OCI-M2 (cell line): Measurements from ENCODE around the gene ASIC5.

Experiments
- DNase-seq: peaks from one replicate; lab custom pipeline; 2025; ENCODE audit not compliant: unreplicated experiment; lab: John Stamatoyannopoulos, UW

ASIC5 gene

DNA sequence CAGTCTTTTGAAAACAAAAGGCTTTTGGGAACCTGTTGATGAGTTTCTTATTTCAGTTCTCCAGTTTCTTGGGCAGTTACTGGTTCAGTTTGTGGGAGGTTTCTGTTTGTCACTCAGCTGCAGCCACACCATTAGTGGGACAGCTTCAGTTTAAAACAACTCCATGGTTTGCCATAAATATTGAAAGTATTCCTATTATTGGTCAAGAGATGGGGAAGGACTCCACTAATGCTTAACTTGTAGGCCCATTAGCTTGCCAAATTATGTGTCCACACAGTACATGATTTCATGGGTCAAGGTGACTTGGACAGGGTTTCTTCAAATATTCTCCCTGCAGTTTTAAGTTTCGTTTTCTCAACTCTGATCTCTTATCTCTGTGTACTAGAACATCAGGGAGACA, 15.5 kb upstream of the ASIC5 start:
- no peak for DNase-seq

- DNase-seq = no peak
These were observed 13.7 kb upstream of the ASIC5 start for GRCh38 chr4:155879767-155880166.

- no peak for DNase-seq
These were observed 12.5 kb upstream of the ASIC5 start for GRCh38 chr4:155878611-155879010.

DNA sequence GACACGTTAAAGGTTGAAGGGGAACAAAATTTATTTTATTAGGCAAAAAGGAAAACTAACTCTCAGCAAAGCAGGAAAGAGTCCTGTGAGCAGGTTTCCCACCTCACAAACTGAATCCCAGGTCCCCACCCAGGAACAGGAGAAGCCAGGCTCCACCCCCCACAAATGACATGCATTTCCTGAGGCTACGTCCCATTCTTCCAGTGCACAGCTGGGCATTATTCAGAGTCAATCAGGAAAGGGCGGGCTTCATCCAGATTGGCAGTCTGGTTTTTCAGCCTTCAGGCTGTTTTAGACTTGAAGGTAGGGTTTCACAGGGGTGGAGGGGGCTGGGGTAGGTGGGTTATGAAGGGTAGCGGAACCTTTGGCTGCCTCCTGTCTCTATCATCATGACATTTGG, 11.9 kb upstream of the ASIC5 start:
- no peak for DNase-seq

- DNase-seq = no peak
These were observed 9.8 kb upstream of the ASIC5 start for GRCh38 chr4:155875878-155876277.

DNA sequence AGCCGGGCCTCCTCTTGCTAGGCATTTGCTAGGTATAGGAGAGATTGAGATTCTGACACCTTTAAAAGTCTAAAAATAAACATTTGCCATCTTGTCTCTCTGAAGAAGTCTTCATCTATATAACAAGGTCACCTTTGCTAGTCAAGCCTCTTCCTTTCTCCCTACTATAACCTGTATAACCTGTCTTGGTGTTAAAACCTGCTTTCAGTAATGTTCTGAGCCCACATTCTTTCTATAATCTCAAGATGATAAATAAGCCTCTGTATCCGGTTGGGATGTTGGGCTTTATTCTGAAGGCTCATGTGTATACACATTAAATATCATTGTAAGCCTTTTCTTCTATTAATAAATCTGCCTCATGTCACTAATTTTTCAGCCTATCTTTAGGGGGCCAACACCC, 10.2 kb downstream of the ASIC5 start:
- no peak for DNase-seq

DNA sequence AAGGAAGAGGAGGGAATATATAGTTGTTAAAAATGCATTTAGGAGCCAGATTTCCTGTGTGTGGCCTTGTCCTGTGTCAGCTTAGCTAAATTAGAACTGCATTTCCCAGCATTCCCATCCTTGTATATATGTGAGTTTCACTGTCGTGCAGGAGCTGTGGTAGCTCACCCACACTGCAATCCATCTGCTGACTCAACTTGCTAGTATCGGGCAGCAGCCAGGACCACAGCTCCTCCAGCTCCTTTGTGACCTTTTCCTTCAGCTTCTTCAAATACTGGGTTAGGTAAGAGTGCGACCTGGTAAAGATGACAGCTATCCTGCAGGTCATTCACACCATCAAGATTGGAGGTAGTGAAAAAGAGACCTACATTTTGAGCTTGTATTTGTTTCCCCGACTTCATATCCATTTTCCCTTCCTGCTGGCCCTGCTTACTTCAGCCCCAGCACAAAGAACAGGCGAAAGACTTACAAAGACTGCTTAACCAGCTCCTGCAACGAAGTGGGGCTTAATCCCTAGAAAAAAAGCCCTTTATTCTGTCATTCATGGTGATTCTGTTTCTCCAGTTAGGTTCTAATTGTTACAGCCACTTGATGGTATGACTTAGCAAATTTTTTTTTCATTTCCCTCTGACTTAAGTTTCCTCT, 11.4 kb downstream of the ASIC5 start:
- DNase-seq = no peak

- DNase-seq = no peak
These were observed 12.9 kb downstream of the ASIC5 start for GRCh38 chr4:155853189-155853588.

DNA sequence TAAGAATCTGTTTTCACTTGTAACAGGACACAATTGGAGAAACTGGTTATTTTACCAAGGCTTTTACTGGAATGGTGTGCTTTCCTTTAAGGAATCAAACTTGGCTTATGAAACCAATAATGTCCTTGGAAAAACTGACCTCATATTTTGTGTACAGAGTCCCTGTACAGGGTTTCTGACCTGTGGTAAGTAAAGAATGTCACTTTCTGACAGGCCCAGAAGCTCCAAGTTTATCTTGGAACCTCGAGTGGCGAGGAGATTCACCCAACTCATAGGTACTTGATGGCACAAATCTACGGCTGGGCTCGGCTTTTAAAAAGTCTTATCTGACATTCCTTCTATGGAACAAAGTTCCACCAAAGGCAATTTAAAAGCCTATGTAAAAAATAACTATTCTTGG, 17.0 kb downstream of the ASIC5 start:
- DNase-seq = no peak

DNA sequence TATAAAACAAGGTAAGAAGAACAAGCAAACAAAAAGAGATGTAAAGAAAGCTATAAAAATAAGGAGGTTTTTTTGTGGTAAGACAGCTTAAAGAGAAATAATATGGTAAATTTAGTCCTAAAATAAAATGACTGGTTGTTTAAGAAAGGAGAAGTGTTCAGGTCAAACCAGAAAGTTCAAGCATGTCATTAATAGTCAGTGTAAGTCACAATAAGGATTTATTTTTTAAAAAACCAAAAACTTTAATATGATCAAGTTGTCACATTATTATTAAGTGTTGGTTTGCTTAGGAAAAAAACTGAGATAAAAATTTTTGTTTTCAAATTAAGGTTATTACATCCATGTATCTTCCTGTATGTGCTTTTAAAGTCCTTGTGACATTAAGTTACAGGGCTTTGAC, 19.1 kb downstream of the ASIC5 start:
- no peak for DNase-seq

GRCh38 chr4:155842080-155842479, 24.0 kb downstream of the ASIC5 start:
- no peak for DNase-seq

GRCh38 chr4:155837203-155837796, 28.8 kb downstream of the ASIC5 start:
- DNase-seq = no peak

DNA sequence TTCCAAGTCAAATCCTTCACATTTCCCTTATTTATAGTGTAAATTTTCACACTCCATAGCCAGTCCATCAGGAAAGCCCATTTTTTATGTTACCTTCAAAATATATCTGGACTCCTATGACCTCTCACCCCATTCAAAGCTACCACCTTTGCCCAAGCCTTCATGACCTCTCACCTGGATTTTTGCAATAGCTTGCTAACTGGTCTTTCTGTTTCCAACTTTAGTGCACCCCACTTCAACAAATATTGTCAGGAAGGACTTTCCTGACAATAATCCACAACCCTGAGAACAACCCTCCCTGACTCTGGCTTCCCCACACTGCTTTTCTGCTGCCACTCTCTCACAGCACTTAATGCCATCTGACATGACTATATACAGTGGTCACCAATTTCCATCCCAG, 33.4 kb downstream of the ASIC5 start:
- DNase-seq = no peak

- DNase-seq = no peak
These were observed 37.4 kb downstream of the ASIC5 start for GRCh38 chr4:155828628-155829027.

GRCh38 chr4:155822572-155822971, 43.5 kb downstream of the ASIC5 start:
- DNase-seq = no peak

GRCh38 chr4:155820887-155821518, 45.1 kb downstream of the ASIC5 start:
- no peak for DNase-seq

DNA sequence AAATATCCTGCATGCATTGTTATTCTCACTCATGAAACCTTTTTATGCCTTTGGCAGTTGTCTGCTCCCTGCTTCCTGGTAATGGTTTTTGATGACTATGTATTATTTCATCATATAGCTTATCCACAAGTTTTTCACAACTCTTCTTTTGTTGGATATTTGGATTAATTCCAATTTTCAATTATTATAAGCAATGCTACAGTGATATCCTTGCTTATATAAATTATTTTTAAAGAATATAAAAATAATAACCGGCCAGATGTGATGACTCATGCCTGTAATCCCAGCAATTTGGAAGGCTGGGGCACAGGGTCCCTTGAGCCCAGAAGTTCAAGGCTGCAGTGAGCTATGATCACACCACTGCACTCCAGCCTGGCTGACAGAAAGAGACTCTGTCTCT, 47.0 kb downstream of the ASIC5 start:
- DNase-seq = no peak

GRCh38 chr4:155818639-155819038, 47.4 kb downstream of the ASIC5 start:
- DNase-seq = no peak

DNA sequence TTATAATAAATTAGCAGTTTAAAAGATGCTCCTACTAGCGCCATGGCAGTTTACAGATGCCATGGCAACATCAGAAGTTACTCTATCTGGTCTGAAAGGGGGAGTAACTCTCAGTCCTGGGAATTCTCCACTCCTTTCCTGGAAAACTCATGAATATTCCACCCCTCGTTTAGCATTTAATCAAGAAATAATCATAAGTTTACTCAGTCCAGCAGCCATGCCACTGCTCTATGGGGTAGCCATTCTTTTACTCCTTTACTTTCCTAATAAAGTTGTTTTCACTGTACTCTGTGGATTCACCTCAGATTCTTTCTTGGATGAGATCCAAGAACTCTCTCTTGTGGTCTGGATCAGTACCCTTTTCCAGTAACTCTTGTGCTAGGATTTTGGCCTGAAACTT, 55.0 kb downstream of the ASIC5 start:
- no peak for DNase-seq

GRCh38 chr4:155809835-155810234, 56.2 kb downstream of the ASIC5 start:
- no peak for DNase-seq

DNA sequence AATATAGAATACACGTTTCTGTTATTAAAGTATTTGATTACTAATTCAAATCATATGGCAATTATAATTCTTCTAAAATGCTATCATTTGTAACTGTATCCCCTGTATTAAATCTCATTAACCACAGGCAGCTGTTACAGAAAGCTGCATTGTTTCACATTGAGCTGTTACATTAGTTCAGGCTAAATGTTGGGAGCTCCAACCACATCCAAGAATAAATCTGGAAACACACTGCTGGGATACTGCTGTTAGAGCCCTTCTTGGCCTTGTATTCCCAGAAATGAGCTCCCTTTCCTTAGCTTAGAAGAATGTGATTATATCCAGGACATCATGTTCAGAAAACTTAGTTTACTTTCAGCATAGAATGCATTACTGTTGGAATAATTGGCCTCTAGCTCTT, 59.1 kb downstream of the ASIC5 start:
- DNase-seq = no peak

GRCh38 chr4:155805016-155805415, 61.1 kb downstream of the ASIC5 start:
- DNase-seq = no peak
